GM19452 (cell line): ENCODE measurements around the gene MUC5AC.
"Not testable (repeated sequence)": the region's sequence is repeated elsewhere in the genome, so short reads cannot be mapped to it uniquely, and the experiment has no call there.

Experiments used
- ATAC-seq: cut with Tn5 transposase; IDR thresholded peaks from one replicate; pipeline ENCODE4 v1.9.1; 2021; ENCODE audit not compliant: unreplicated experiment

Gene MUC5AC

GRCh38 chr11:1148752-1149180 lies 9.0 kb upstream of the MUC5AC start:
- no peak for ATAC-seq

- ATAC-seq, result no peak
These were observed 8.2 kb upstream of the MUC5AC start for GRCh38 chr11:1149545-1149944.

GRCh38 chr11:1150116-1150515 lies 7.6 kb upstream of the MUC5AC start:
- no peak for ATAC-seq

GRCh38 chr11:1150769-1151365 lies 6.9 kb upstream of the MUC5AC start:
- no peak for ATAC-seq

- ATAC-seq, result no peak
These were observed 6.1 kb upstream of the MUC5AC start for GRCh38 chr11:1151366-1152315.

GRCh38 chr11:1152316-1153104 lies 5.2 kb upstream of the MUC5AC start:
- no peak for ATAC-seq

GRCh38 chr11:1153105-1153950 lies 4.4 kb upstream of the MUC5AC start:
- no peak for ATAC-seq

GRCh38 chr11:1153951-1154493 lies 3.7 kb upstream of the MUC5AC start:
- no peak for ATAC-seq

- not testable (repeated sequence) for ATAC-seq
These were observed 3.1 kb upstream of the MUC5AC start for GRCh38 chr11:1154656-1155055.

GRCh38 chr11:1155274-1155693 lies 2.5 kb upstream of the MUC5AC start:
- no peak for ATAC-seq

GRCh38 chr11:1156506-1157340 lies 1.0 kb upstream of the MUC5AC start:
- ATAC-seq, result no peak

- ATAC-seq, result no peak
These were observed 460 bp upstream of the MUC5AC start for GRCh38 chr11:1157341-1157644.

- no peak for ATAC-seq
These were observed 1.1 kb downstream of the MUC5AC start for GRCh38 chr11:1158681-1159487.

- not testable (repeated sequence) for ATAC-seq
These were observed 1.9 kb downstream of the MUC5AC start for GRCh38 chr11:1159488-1160220.

- ATAC-seq, result no peak
These were observed 2.7 kb downstream of the MUC5AC start for GRCh38 chr11:1160231-1161101.

- ATAC-seq, result no peak
These were observed 3.8 kb downstream of the MUC5AC start for GRCh38 chr11:1161410-1162137.

- no peak for ATAC-seq
These were observed 4.4 kb downstream of the MUC5AC start for GRCh38 chr11:1162138-1162475.
